K562 (cell line): ENCODE data around the gene ARHGEF33. TPM values are rescaled to one million over a fixed set of nuclear protein-coding genes. Genes with fewer than 3 reads are reported as not detected.

Experiments used
- CCAR2 ChIP-seq: fragments of 200-400 bp; formaldehyde crosslinking; IDR thresholded peaks from 2 replicates; pipeline ENCODE4 v1.6.1; 2017; ENCODE audit warnings: mild to moderate bottlenecking, low read depth, low read length
- CREB5 ChIP-seq: fragments of 250-450 bp; sonication (Bioruptor Pico); IDR thresholded peaks from 2 replicates; pipeline ENCODE4 v1.5.0; 2020; ENCODE audit warnings: mild to moderate bottlenecking
- ETV1 ChIP-seq: fragments of 450-650 bp; conservative IDR thresholded peaks from 2 replicates; pipeline ENCODE4 v1.6.1; 2016; ENCODE audit warnings: missing genetic modification characterization, control low read depth, low read depth, missing compliant biosample characterization
- FOS ChIP-seq: IDR thresholded peaks from 3 replicates; pipeline ENCODE4 v1.6.1; 2011; ENCODE audit not compliant: insufficient read length; ENCODE audit errors: extremely low read depth
- GABPB1 ChIP-seq: sonication (generic); formaldehyde crosslinking; IDR thresholded peaks from 2 replicates; pipeline ENCODE4 v1.8.0; 2022; ENCODE audit warnings: mild to moderate bottlenecking, missing genetic modification reagents
- HNRNPL ChIP-seq: fragments of 200-400 bp; formaldehyde crosslinking; IDR thresholded peaks from 2 replicates; pipeline ENCODE4 v1.6.1; 2017; ENCODE audit warnings: low read depth, mild to moderate bottlenecking, low read length
- ILF3 ChIP-seq: fragments of 450-650 bp; IDR thresholded peaks from 2 replicates; pipeline ENCODE4 v1.6.1; 2018; ENCODE audit warnings: antibody characterized with exemption, mild to moderate bottlenecking, moderate library complexity, borderline replicate concordance
- KLF6 ChIP-seq: fragments of 250-450 bp; sonication (Bioruptor Pico); IDR thresholded peaks from 2 replicates; pipeline ENCODE4 v1.4.0; 2020; ENCODE audit warnings: mild to moderate bottlenecking, moderate library complexity, borderline replicate concordance
- MAZ ChIP-seq, 2 experiments: fragments of 450-650 bp in 1 of 2; sonication (generic) in 1 of 2; formaldehyde crosslinking; IDR thresholded peaks in 1 of 2; conservative IDR thresholded peaks in 1 of 2; 2 replicates each; pipeline versions ENCODE4 v1.4.0 to v1.5.0; 2020; ENCODE audit warnings: mild to moderate bottlenecking in 1 of 2, missing genetic modification reagents in 1 of 2
- MITF ChIP-seq: IDR thresholded peaks from 2 replicates; pipeline ENCODE4 v1.6.1; 2014; ENCODE audit warnings: antibody characterized with exemption
- MTA2 ChIP-seq: fragments of 450-650 bp; IDR thresholded peaks from 2 replicates; pipeline ENCODE4 v1.6.1; 2016; ENCODE audit warnings: low read depth
- NEUROD1 ChIP-seq: fragments of 150-350 bp; IDR thresholded peaks from 2 replicates; pipeline ENCODE4 v1.6.1; 2014; ENCODE audit warnings: borderline replicate concordance, low read length, low read depth; ENCODE audit not compliant: partially characterized antibody
- NFRKB ChIP-seq: fragments of 450-650 bp; IDR thresholded peaks from 2 replicates; pipeline ENCODE4 v1.6.1; 2016; ENCODE audit warnings: low read depth
- PKNOX1 ChIP-seq: fragments of 450-650 bp; IDR thresholded peaks from 2 replicates; pipeline ENCODE4 v1.6.1; 2016
- RAD21 ChIP-seq, 2 experiments: fragments of 250-450 bp in 1 of 2; fragments of 450-650 bp in 1 of 2; sonication (Bioruptor Pico) in 1 of 2; formaldehyde crosslinking in 1 of 2; IDR thresholded peaks in 1 of 2; conservative IDR thresholded peaks in 1 of 2; 2 replicates each; pipeline versions ENCODE4 v1.4.0 to v1.8.0; 2020 to 2022; ENCODE audit warnings: mild to moderate bottlenecking in 2 of 2, moderate library complexity in 1 of 2
- ZNF184 ChIP-seq: sonication (generic); formaldehyde crosslinking; IDR thresholded peaks from 2 replicates; pipeline ENCODE4 v1.5.0; 2020; ENCODE audit warnings: missing genetic modification reagents
- ZNF75A ChIP-seq: fragments of 450-650 bp; formaldehyde crosslinking; IDR thresholded peaks from 2 replicates; pipeline ENCODE4 v1.4.0; 2020; ENCODE audit warnings: mild to moderate bottlenecking
- polyA plus RNA-seq, 8 experiments: library from polyadenylated mRNA; depleted of rRNA in 4 of 8; stranded (reverse) in 5 of 8; unstranded in 3 of 8; fragments of >200 nt; fragmentation: Nextera tagmentation in 2 of 8; fragmentation: Illumina TruSeq in 1 of 8; extraction: Ambion mirVana in 2 of 8; extraction: Trizol in 1 of 8; gene quantifications; 2 replicates each; pipeline versions ENCODE4 v1.2.1 to v1.2.3, GENCODE V29; 2011 to 2014; ENCODE audit warnings: inconsistent platforms in 1 of 8, missing spikeins in 1 of 8
- total RNA-seq, 7 experiments: library from RNA; depleted of rRNA in 6 of 7; stranded (reverse); fragments of >200 nt in 6 of 7; fragmentation: Illumina TruSeq in 2 of 7; extraction: Trizol in 2 of 7; gene quantifications; 2 replicates each; pipeline versions ENCODE4 v1.2.1 to v1.2.3, GENCODE V29; 2011 to 2021; ENCODE audit warnings: low replicate concordance in 1 of 7
- TF ChIP-seq, protein P1 (sequence below): sonication (generic); formaldehyde crosslinking; IDR thresholded peaks from 2 replicates; pipeline ENCODE4 v1.8.1; 2023; ENCODE audit warnings: mild to moderate bottlenecking, missing genetic modification reagents, moderate library complexity
- TF ChIP-seq, protein P2 (sequence below): fragments of 450-650 bp; formaldehyde crosslinking; IDR thresholded peaks from 2 replicates; pipeline ENCODE4 v1.4.0; 2020; ENCODE audit warnings: mild to moderate bottlenecking, moderate library complexity
- TF ChIP-seq, protein P3 (sequence below): fragments of 450-650 bp; formaldehyde crosslinking; IDR thresholded peaks from 2 replicates; pipeline ENCODE4 v1.4.0; 2020; ENCODE audit warnings: mild to moderate bottlenecking, mixed read lengths

ARHGEF33 gene
- total and polyA plus RNA-seq, 9 of the 15 experiments (the other 6 are each of a cell fraction or from before 2014, with no cell fraction given) = 0.01 to 0.08 (median 0.03) TPM; not detected in 5

DNA sequence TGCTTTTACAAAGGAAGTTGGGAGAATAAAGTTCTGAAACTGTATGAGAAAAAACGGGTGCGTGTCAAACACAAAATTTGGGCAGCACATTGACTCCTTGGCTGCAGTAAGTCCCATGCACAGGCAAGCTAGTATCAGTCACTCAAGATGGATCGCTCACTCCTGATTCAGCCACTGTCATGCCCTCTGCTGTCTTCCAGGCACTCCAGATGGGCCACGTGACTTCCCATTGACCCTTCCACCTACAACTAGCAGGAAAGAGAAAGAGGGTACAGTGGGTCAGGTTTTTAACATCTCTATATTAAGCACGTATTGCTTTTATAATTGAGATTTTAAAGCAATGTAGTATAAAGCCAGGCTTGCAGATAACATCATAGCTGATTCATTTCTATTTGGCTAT is 8.6 kb downstream of the ARHGEF33 start (continued):
- TF ChIP-seq MITF (no peak), HNRNPL (no peak), ETV1 (no peak), NEUROD1 (no peak), GABPB1 (CRISPR knock-in tag) (no peak), MTA2 (no peak), FOS (no peak), ILF3 (no peak), CCAR2 (no peak), CREB5 (CRISPR knock-in tag) (no peak), ZNF184 (CRISPR knock-in tag) (no peak), MAZ (CRISPR knock-in tag; conservative IDR thresholded peaks at IDR 0.05 in 1 of 2, IDR thresholded peaks at IDR 0.05 in 1 of 2) (no peak), KLF6 (CRISPR knock-in tag) (no peak), PKNOX1 (peak; percentile 34; the same call in 1 of the 2 replicates), RAD21 (CRISPR knock-in tag; conservative IDR thresholded peaks at IDR 0.05 in 1 of 2, IDR thresholded peaks at IDR 0.05 in 1 of 2) (no peak), NFRKB (no peak), ZNF75A (CRISPR knock-in tag) (no peak)
- TF ChIP-seq, protein P1, sequence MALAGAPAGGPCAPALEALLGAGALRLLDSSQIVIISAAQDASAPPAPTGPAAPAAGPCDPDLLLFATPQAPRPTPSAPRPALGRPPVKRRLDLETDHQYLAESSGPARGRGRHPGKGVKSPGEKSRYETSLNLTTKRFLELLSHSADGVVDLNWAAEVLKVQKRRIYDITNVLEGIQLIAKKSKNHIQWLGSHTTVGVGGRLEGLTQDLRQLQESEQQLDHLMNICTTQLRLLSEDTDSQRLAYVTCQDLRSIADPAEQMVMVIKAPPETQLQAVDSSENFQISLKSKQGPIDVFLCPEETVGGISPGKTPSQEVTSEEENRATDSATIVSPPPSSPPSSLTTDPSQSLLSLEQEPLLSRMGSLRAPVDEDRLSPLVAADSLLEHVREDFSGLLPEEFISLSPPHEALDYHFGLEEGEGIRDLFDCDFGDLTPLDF = no peak
- TF ChIP-seq, protein P2, sequence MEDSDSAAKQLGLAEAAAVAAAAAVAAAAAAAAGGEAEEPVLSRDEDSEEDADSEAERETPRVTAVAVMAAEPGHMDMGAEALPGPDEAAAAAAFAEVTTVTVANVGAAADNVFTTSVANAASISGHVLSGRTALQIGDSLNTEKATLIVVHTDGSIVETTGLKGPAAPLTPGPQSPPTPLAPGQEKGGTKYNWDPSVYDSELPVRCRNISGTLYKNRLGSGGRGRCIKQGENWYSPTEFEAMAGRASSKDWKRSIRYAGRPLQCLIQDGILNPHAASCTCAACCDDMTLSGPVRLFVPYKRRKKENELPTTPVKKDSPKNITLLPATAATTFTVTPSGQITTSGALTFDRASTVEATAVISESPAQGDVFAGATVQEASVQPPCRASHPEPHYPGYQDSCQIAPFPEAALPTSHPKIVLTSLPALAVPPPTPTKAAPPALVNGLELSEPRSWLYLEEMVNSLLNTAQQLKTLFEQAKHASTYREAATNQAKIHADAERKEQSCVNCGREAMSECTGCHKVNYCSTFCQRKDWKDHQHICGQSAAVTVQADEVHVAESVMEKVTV = no peak
- TF ChIP-seq, protein P3, sequence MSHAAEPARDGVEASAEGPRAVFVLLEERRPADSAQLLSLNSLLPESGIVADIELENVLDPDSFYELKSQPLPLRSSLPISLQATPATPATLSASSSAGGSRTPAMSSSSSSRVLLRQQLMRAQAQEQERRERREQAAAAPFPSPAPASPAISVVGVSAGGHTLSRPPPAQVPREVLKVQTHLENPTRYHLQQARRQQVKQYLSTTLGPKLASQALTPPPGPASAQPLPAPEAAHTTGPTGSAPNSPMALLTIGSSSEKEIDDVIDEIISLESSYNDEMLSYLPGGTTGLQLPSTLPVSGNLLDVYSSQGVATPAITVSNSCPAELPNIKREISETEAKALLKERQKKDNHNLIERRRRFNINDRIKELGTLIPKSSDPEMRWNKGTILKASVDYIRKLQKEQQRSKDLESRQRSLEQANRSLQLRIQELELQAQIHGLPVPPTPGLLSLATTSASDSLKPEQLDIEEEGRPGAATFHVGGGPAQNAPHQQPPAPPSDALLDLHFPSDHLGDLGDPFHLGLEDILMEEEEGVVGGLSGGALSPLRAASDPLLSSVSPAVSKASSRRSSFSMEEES (CRISPR knock-in tag) = peak; percentile 35; the same call in 1 of the 2 replicates
